Activated naive CD4-positive, alpha-beta T cell treated with anti-CD3 and anti-CD28 coated beads, Interleukin-2, amount 10 ng/mL, durations not matched to agents 5 hours and 36 hours (primary cell): Measurements from ENCODE around the gene CENPB. TPM values are rescaled to one million over a fixed set of nuclear protein-coding genes. Genes with fewer than 3 reads are reported as not detected.

Experiments used
- total RNA-seq, 2 experiments: library from RNA; stranded (reverse); gene quantifications; one replicate each; pipeline ENCODE4 v1.2.3, GENCODE V29; 2021

Gene CENPB
- total RNA-seq: 10 to 100 TPM; 60.9 to 62.3 TPM

GRCh38 chr20:3786665-3787323 is at the start of gene CENPB:
Gene CENPB, minus strand, starts transcription at chr20:3786740. Its CDS starts 257 bp downstream, at chr20:3786483.

GRCh38 chr20:3820048-3820900 is 33.7 kb upstream of the CENPB start, which contains the start of gene AP5S1:
Gene AP5S1, plus strand, starts transcription at chr20:3820547. Its CDS starts 1,571 bp downstream, at chr20:3822118.

GRCh38 chr20:3795511-3796468 is 9.2 kb upstream of the CENPB start, which contains the start of gene CDC25B:
Gene CDC25B, plus strand, starts transcription at chr20:3796310. Its CDS starts 222 bp downstream, at chr20:3796532.

GRCh38 chr20:3781153-3781910 is 5.2 kb downstream of the CENPB start, which contains the start of gene SPEF1:
Gene SPEF1, minus strand, starts transcription at chr20:3781448. Its CDS starts 161 bp downstream, at chr20:3781287.

GRCh38 chr20:3767427-3768341 is 18.9 kb downstream of the CENPB start, which contains the start of gene ADISSP:
Gene ADISSP, minus strand, starts transcription at chr20:3767753. Its CDS starts 7,653 bp downstream, at chr20:3760100.

Other genes with a start within 250 kb of the CENPB start
- not detected for gene GFRA4, start 123.3 kb downstream of the CENPB start, total RNA-seq
- gene ADAM33, start 104.7 kb downstream of the CENPB start, total RNA-seq: not detected
- gene SIGLEC1, start 74.1 kb downstream of the CENPB start, total RNA-seq: not detected
- not detected for gene HSPA12B, start 54.1 kb downstream of the CENPB start, total RNA-seq
- gene ADISSP, start 19.0 kb downstream of the CENPB start, total RNA-seq: 10 to 100 TPM; 22.3 to 24.4 TPM
- gene SPEF1, start 5.3 kb downstream of the CENPB start, total RNA-seq: not detected
- 100 to 1,000 TPM; 332 to 345 TPM for gene CDC25B, start 9.6 kb upstream of the CENPB start, total RNA-seq
- gene AP5S1, start 33.8 kb upstream of the CENPB start, total RNA-seq: 10 to 100 TPM; 13.0 to 13.5 TPM
- 10 to 100 TPM; 35.4 to 36.5 TPM for gene MAVS, start 60.1 kb upstream of the CENPB start, total RNA-seq
- 10 to 100 TPM; 55.5 to 56.1 TPM for gene PANK2, start 102.6 kb upstream of the CENPB start, total RNA-seq
- 10 to 100 TPM; 12.5 to 13.2 TPM for gene RNF24, start 228.8 kb upstream of the CENPB start, total RNA-seq